Measurements from ENCODE around the gene TPD52L1. TPM values are rescaled to one million over a fixed set of nuclear protein-coding genes. Genes with fewer than 3 reads are reported as not detected.
A peak's percentile ranks its signal among the peaks of the same experiment; 100 is the strongest.

Gene TPD52L1
- total RNA-seq, 2 experiments from 2014 or later: 0.52 to 1.1 TPM

DNA sequence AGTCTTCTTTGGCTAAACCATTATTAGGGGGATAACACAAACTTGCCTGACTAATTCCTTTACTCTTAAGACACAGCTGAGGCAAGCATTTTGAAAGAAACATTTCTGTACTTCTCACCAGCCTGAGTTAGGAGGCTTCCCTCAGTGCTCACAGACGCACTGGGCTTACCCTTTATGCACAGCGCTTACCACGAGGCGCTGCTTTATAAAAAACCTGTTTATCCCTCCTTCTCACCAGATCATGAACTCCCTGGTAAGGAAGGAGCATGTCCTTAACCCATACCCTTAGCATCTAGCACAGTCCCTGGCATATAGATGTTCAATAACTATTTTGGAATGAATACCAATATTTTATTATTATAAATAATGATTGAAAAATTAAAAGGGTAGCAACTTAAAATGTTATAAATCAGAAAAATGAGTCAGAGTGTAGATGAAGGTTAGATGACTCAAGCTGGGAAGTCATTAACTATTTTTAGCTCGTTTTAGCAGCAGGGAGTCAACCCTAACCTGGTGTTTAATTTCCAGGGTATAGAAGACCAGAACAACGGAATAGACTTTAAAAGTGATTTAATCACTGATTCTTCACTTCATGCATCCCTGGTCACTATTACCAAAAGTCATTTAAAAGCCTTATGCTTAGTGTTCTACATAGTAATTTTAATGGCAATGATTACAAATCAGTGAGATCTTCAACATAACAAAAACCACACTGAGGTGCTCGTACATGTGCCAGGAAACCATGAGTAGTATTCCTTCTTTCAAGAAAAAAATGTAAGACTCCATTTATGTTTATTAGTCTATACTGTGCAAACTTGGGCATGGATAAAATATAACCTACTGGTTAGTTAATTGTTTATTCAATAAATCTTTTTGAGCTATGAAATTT, 4.1 kb upstream of the TPD52L1 start:
- H3K27me3 Mint-ChIP-seq: peaks cover 24% of the 10 kb centered on the region
- ChIA-PET POLR2A (interaction anchor here (0.6 kb wide), 1 partner anchor 155 kb away, joined by 3 read pairs; no protein-coding TSS in a partner anchor), CTCF (interaction anchor here (0.6 to 1.3 kb wide), 4 partner anchors 15 to 1971 kb away, joined by 3 to 4 read pairs (median 3); no protein-coding TSS in a partner anchor)
- TF ChIP-seq, protein P1, sequence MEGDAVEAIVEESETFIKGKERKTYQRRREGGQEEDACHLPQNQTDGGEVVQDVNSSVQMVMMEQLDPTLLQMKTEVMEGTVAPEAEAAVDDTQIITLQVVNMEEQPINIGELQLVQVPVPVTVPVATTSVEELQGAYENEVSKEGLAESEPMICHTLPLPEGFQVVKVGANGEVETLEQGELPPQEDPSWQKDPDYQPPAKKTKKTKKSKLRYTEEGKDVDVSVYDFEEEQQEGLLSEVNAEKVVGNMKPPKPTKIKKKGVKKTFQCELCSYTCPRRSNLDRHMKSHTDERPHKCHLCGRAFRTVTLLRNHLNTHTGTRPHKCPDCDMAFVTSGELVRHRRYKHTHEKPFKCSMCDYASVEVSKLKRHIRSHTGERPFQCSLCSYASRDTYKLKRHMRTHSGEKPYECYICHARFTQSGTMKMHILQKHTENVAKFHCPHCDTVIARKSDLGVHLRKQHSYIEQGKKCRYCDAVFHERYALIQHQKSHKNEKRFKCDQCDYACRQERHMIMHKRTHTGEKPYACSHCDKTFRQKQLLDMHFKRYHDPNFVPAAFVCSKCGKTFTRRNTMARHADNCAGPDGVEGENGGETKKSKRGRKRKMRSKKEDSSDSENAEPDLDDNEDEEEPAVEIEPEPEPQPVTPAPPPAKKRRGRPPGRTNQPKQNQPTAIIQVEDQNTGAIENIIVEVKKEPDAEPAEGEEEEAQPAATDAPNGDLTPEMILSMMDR (IDR thresholded peaks at IDR 0.05): no peak
- ATAC-seq (no peak), DNase-seq (no peak)
- H3K36me3 Mint-ChIP-seq (ENCODE audit: low read depth): no peaks in the 10 kb centered on the region
- no peak overlapping the region for H3K27ac Mint-ChIP-seq
- no peaks in the 10 kb centered on the region for H3K4me1 Mint-ChIP-seq (ENCODE audit: low read depth)
- no peak overlapping the region for H3K4me3 Mint-ChIP-seq
- no peaks in the 10 kb centered on the region for H3K9me3 Mint-ChIP-seq
- intact Hi-C loops (cut with micrococcal nuclease): no loop called here

GRCh38 chr6:125151700-125152099, 1.9 kb upstream of the TPD52L1 start:
- Mint-ChIP-seq H3K9me3 (no peaks in the 10 kb centered on the region), H3K4me1 (ENCODE audit: low read depth) (no peaks in the 10 kb centered on the region), H3K4me3 (no peak overlapping the region), H3K27me3 (peaks cover 38% of the 10 kb centered on the region), H3K27ac (no peak overlapping the region), H3K36me3 (ENCODE audit: low read depth) (no peaks in the 10 kb centered on the region)
- ChIA-PET CTCF (interaction anchor here (0.8 to 1.4 kb wide), 3 partner anchors 12 to 118 kb away, joined by 3 read pairs; no protein-coding TSS in a partner anchor), POLR2A (no interaction called here)
- no peak for ATAC-seq
- no peak for DNase-seq
- intact Hi-C loops (cut with micrococcal nuclease): no loop called here
- TF ChIP-seq, protein P1 (IDR thresholded peaks at IDR 0.05): no peak

GRCh38 chr6:125154118-125154760, 666 bp downstream of the TPD52L1 start:
- H3K9me3 Mint-ChIP-seq: no peaks in the 10 kb centered on the region
- peak overlapping the region; percentile 65 for H3K4me3 Mint-ChIP-seq
- no peak overlapping the region for H3K27ac Mint-ChIP-seq
- no peak for ATAC-seq
- ChIA-PET CTCF (interaction anchor here (0.6 to 2.9 kb wide), 12 partner anchors 8 to 290 kb away, joined by 3 to 14 read pairs (median 4); no protein-coding TSS in a partner anchor), POLR2A (no interaction called here)
- peaks cover 38% of the 10 kb centered on the region for H3K27me3 Mint-ChIP-seq
- intact Hi-C loops (cut with micrococcal nuclease): no loop called here
- H3K4me1 Mint-ChIP-seq (ENCODE audit: low read depth): no peaks in the 10 kb centered on the region
- H3K36me3 Mint-ChIP-seq (ENCODE audit: low read depth): no peaks in the 10 kb centered on the region
- no peak for DNase-seq
- TF ChIP-seq, protein P1 (IDR thresholded peaks at IDR 0.05): no peak

DNA sequence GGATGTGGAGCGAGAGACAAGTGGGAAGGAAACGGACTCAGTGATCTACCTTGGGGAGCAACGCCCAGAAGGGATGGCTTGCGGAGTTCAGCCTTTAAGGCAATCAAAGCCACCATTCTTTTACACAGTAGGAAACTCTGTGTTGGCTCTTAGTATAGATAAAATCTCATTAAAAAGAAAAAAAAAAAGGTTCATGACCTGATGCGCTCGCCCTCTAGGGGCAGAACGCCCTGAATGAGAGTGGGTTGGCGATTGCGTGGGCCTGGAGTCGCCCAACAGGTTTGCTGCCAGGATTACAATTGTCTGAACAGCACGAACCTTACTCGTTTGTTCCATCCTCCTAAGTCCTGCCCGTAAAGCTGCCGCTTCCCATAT, 1.2 kb downstream of the TPD52L1 start:
- H3K4me1 Mint-ChIP-seq (ENCODE audit: low read depth): no peaks in the 10 kb centered on the region
- H3K9me3 Mint-ChIP-seq: no peaks in the 10 kb centered on the region
- ChIA-PET CTCF (interaction anchor here (1.4 to 2.9 kb wide), 2 partner anchors 9 to 11 kb away, joined by 5 to 14 read pairs; no protein-coding TSS in a partner anchor), POLR2A (interaction anchor here (0.6 kb wide), 1 partner anchor 159 kb away, joined by 3 read pairs; no protein-coding TSS in a partner anchor)
- no peak overlapping the region for H3K27ac Mint-ChIP-seq
- intact Hi-C loops (cut with micrococcal nuclease): no loop called here
- H3K4me3 Mint-ChIP-seq: peak overlapping the region; percentile 44
- H3K36me3 Mint-ChIP-seq (ENCODE audit: low read depth): no peaks in the 10 kb centered on the region
- ATAC-seq: peak; percentile 45
- TF ChIP-seq, protein P1 (IDR thresholded peaks at IDR 0.05): peak; percentile 21
- DNase-seq: peak; percentile 51
- peaks cover 40% of the 10 kb centered on the region for H3K27me3 Mint-ChIP-seq

All from activated CD8-positive, alpha-beta T cell treated with anti-CD3 and anti-CD28 coated beads for 36 hours (primary cell).